Ishikawa (cell line): ENCODE results near the gene ZFP42.

Experiments used
- CEBPB ChIP-seq: IDR thresholded peaks from 2 replicates; pipeline ENCODE4 v1.6.1; 2012
- CREB1 ChIP-seq: IDR thresholded peaks from 2 replicates; pipeline ENCODE4 v1.6.1; 2012; ENCODE audit warnings: low read depth
- EGR1 ChIP-seq: IDR thresholded peaks from 2 replicates; pipeline ENCODE4 v1.6.1; 2012
- EP300 ChIP-seq: IDR thresholded peaks from 2 replicates; pipeline ENCODE4 v1.6.1; 2012; ENCODE audit warnings: borderline replicate concordance
- FOXM1 ChIP-seq: IDR thresholded peaks from 2 replicates; pipeline ENCODE4 v1.6.1; 2012; ENCODE audit warnings: low read depth, borderline replicate concordance
- MAX ChIP-seq: IDR thresholded peaks from 2 replicates; pipeline ENCODE4 v1.6.1; 2012
- NFIC ChIP-seq: IDR thresholded peaks from 2 replicates; pipeline ENCODE4 v1.6.1; 2012
- RAD21 ChIP-seq: IDR thresholded peaks from 2 replicates; pipeline ENCODE4 v1.6.1; 2012; ENCODE audit warnings: low read depth
- REST ChIP-seq: IDR thresholded peaks from 2 replicates; pipeline ENCODE4 v1.6.1; 2012; ENCODE audit warnings: low read depth, mild to moderate bottlenecking
- TAF1 ChIP-seq: IDR thresholded peaks from 2 replicates; pipeline ENCODE4 v1.6.1; 2012; ENCODE audit warnings: low read depth, mild to moderate bottlenecking
- TCF12 ChIP-seq: IDR thresholded peaks from 2 replicates; pipeline ENCODE4 v1.6.1; 2012; ENCODE audit warnings: low read depth
- TEAD4 ChIP-seq: IDR thresholded peaks from 2 replicates; pipeline ENCODE4 v1.6.1; 2012
- USF1 ChIP-seq: IDR thresholded peaks from 2 replicates; pipeline ENCODE4 v1.6.1; 2012
- YY1 ChIP-seq: IDR thresholded peaks from 2 replicates; pipeline ENCODE4 v1.6.1; 2012; ENCODE audit warnings: low read depth
- ZBTB7A ChIP-seq: IDR thresholded peaks from 2 replicates; pipeline ENCODE4 v1.6.1; 2012; ENCODE audit warnings: low read depth

The ZFP42 gene

GRCh38 chr4:187995322-187996207, at the start of gene ZFP42:
ZFP42 (plus strand) TSS chr4:187995771; CDS start chr4:188002808, 7,037 bp downstream.
- no peak for TF ChIP-seq CREB1
- TF ChIP-seq TCF12: no peak
- TF ChIP-seq EP300: no peak
- TF ChIP-seq REST: no peak
- TF ChIP-seq USF1: no peak
- TF ChIP-seq YY1: no peak
- no peak for TF ChIP-seq ZBTB7A
- TF ChIP-seq RAD21: no peak
- no peak for TF ChIP-seq CEBPB
- TF ChIP-seq FOXM1: no peak
- no peak for TF ChIP-seq TEAD4
- no peak for TF ChIP-seq EGR1
- no peak for TF ChIP-seq MAX
- no peak for TF ChIP-seq NFIC
- TF ChIP-seq TAF1: no peak

- TF ChIP-seq EGR1 (no peak), TCF12 (no peak), TAF1 (no peak), RAD21 (no peak), CREB1 (no peak), TEAD4 (no peak), NFIC (no peak), FOXM1 (no peak), CEBPB (no peak), ZBTB7A (no peak), REST (no peak), USF1 (no peak), YY1 (no peak), EP300 (no peak), MAX (no peak)
Measured at GRCh38 chr4:187961171-187961570, 34.4 kb upstream of the ZFP42 start.

- TF ChIP-seq EGR1: no peak
- TF ChIP-seq YY1: no peak
- no peak for TF ChIP-seq MAX
- TF ChIP-seq FOXM1: no peak
- TF ChIP-seq CEBPB: no peak
- TF ChIP-seq USF1: no peak
- no peak for TF ChIP-seq TCF12
- TF ChIP-seq EP300: no peak
Measured at GRCh38 chr4:187961961-187962360, 33.6 kb upstream of the ZFP42 start.

GRCh38 chr4:187962926-187963325, 32.6 kb upstream of the ZFP42 start:
- no peak for TF ChIP-seq USF1
- TF ChIP-seq NFIC: no peak
- no peak for TF ChIP-seq YY1
- TF ChIP-seq REST: no peak
- TF ChIP-seq CEBPB: no peak
- no peak for TF ChIP-seq TCF12
- no peak for TF ChIP-seq TAF1
- TF ChIP-seq RAD21: no peak
- TF ChIP-seq CREB1: no peak
- no peak for TF ChIP-seq ZBTB7A
- TF ChIP-seq TEAD4: no peak
- no peak for TF ChIP-seq FOXM1
- TF ChIP-seq EP300: no peak
- no peak for TF ChIP-seq MAX
- no peak for TF ChIP-seq EGR1
